Peyer's patch (tissue), 4 donors: Measurements from ENCODE around the gene PAX7. TPM values are rescaled to one million over a fixed set of nuclear protein-coding genes. Genes with fewer than 3 reads are reported as not detected.

Source experiments
- DNase-seq, 3 donors: peaks; one replicate each; pipeline ENCODE4 v3.0.0-alpha.2; 2017 to 2019
- H3K27ac ChIP-seq, 4 donors: fragments of 200-600 bp; sonication (generic); one replicate each; pipeline ENCODE4 v1.5.1; 2016 to 2019
- H3K27me3 ChIP-seq, 2 donors: fragments of 200-600 bp; sonication (generic); one replicate each; pipeline ENCODE4 v1.5.1; 2019
- H3K36me3 ChIP-seq, 3 donors: fragments of 200-600 bp; sonication (generic); one replicate each; pipeline ENCODE4 v1.5.1; 2016 to 2019
- H3K4me1 ChIP-seq, 4 donors: fragments of 200-600 bp; sonication (generic); one replicate each; pipeline ENCODE4 v1.5.1; 2016 to 2019
- H3K4me3 ChIP-seq, 4 donors: fragments of 200-600 bp; sonication (generic); 1 replicate in 3 of 4; 2 replicates in 1 of 4; pipeline ENCODE4 v1.5.1; 2016 to 2019; ENCODE audit warnings: mild to moderate bottlenecking in 1 of 4
- H3K9me3 ChIP-seq, 4 donors: fragments of 200-600 bp; sonication (generic); one replicate each; pipeline ENCODE4 v1.5.1; 2016 to 2019; ENCODE audit warnings: mild to moderate bottlenecking in 1 of 4
- POLR2A ChIP-seq, 2 donors: fragments of 450-650 bp; IDR thresholded peaks; one replicate each; pipeline ENCODE4 v1.5.1; 2017; ENCODE audit warnings: antibody characterized with exemption in 2 of 2, mild to moderate bottlenecking in 2 of 2, moderate library complexity in 2 of 2
- total RNA-seq, 4 donors: library from RNA; depleted of rRNA; stranded (reverse); fragments of >200 nt; gene quantifications; one replicate each; pipeline ENCODE4 v1.1.0, GENCODE V29; 2016
- TF ChIP-seq, protein P1 (sequence below), 6 experiments: fragments of 450-650 bp in 4 of 6; fragments of 200-600 bp in 2 of 6; sonication (generic) in 1 of 6; IDR thresholded peaks; one replicate each; pipeline ENCODE4 v1.5.1; 2017 to 2019; ENCODE audit warnings: antibody characterized with exemption in 6 of 6, mild to moderate bottlenecking in 3 of 6, moderate library complexity in 1 of 6

PAX7 gene
- total RNA-seq, 4 donors from 2014 or later = not detected

DNA sequence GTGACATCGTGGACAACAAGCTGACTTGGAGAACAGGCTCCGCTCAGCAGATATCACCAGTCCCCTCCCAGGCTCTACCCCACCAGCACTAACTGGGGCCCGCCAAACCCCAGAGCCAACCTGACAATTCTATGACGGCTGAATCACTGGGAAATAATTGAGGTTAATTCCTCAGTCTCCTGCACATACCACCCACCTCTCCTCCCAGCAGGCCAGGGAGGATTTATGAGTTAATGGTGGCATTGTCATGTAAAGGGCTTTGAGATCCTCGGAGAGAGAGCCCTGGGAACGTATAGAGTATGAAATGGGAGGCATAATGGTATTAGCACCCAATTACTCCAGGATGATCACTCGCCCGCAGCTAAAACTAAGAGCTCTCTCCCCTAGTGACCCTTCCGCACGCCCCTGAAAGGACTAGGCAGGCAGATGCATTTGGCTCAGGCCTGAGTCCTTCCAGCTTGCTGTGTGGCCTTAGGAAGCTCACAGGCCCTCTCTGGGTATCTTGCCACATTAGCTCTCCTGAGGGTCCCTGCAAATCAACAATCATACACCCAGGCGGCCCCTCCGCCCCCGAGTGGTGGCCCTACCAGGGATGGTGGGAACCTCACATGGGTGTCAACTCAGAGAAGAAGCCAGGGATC is 27.3 kb upstream of the PAX7 start:
- Histone ChIP-seq H3K9me3 (no peaks in the 10 kb centered on the region), H3K4me1 (no peaks in the 10 kb centered on the region), H3K4me3 (no peak overlapping the region), H3K27ac (no peak overlapping the region), H3K27me3 (no peaks in the 10 kb centered on the region), H3K36me3 (no peaks in the 10 kb centered on the region)
- TF ChIP-seq, protein P1, sequence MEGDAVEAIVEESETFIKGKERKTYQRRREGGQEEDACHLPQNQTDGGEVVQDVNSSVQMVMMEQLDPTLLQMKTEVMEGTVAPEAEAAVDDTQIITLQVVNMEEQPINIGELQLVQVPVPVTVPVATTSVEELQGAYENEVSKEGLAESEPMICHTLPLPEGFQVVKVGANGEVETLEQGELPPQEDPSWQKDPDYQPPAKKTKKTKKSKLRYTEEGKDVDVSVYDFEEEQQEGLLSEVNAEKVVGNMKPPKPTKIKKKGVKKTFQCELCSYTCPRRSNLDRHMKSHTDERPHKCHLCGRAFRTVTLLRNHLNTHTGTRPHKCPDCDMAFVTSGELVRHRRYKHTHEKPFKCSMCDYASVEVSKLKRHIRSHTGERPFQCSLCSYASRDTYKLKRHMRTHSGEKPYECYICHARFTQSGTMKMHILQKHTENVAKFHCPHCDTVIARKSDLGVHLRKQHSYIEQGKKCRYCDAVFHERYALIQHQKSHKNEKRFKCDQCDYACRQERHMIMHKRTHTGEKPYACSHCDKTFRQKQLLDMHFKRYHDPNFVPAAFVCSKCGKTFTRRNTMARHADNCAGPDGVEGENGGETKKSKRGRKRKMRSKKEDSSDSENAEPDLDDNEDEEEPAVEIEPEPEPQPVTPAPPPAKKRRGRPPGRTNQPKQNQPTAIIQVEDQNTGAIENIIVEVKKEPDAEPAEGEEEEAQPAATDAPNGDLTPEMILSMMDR (IDR thresholded peaks at IDR 0.05) = no peak
- no peak for TF ChIP-seq POLR2A (IDR thresholded peaks at IDR 0.05)
- DNase-seq = no peak

DNA sequence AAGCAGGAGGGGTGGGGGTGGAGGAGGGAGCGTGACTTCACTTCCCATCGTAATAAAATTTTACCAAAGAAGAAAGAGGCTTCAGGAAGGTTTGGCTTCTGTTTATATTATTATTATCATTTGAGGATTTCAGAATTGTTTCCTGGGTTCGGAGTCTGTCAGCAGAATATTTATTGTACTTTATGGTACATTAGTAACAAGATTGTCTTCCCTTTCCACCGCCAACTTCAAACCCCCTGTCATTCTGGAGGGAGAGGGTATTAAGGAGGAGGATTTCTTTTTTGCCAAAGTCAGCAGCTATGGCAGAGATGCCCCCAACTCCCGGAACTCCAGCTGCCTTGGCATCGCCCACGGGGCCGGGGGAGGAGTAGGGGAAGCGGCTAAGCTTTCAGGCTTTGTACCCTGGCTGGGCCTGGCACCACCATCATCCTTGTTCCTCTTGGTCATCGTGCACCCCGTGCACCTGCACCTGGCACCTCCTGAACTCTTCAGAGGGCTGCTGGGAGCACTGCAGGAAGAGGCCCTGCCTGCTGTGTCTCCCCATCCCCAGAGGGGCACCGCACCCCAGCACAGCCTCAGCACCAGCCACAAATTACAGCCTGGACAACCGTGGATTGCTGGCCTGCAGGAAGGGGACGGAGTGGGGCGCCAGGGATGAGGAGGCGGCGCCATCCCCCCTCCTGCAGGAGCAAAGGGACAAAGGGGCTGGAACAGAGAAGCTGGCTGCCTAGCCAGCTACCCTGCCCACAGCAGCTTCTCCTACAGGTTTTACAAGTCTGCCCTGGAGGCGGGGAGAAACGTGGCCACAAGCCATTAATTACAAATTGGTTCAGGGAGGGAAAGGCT is 24.0 kb upstream of the PAX7 start:
- no peaks in the 10 kb centered on the region for H3K27me3 ChIP-seq
- H3K9me3 ChIP-seq = no peaks in the 10 kb centered on the region
- TF ChIP-seq, protein P1 (IDR thresholded peaks at IDR 0.05) = no peak
- no peak for TF ChIP-seq POLR2A (IDR thresholded peaks at IDR 0.05)
- DNase-seq = no peak
- H3K36me3 ChIP-seq = no peaks in the 10 kb centered on the region
- no peaks in the 10 kb centered on the region for H3K4me1 ChIP-seq
- no peak overlapping the region for H3K4me3 ChIP-seq
- no peak overlapping the region for H3K27ac ChIP-seq

DNA sequence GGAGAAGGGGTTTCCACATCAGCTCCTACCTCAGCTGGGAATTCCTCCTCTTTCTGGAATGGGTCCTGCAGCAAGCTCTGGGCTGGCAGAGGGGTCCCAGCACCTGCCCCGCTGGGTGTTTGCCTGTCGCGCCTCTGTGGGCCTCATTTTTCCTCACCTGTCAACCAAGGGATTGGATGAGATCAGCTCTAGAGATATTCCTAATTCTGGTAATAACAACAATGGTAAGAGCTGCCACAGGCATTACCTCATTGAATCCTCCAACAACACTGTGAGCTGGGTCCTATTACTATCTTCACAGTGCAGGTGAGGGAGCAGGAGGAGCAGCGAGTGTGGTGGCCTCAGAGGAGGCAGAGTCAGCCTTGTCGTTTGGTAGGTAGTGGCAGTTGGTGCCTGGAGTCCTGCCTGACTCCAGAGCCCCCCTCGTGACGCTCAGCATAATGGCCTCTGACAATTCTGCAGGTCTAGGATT is 23.3 kb upstream of the PAX7 start:
- H3K4me3 ChIP-seq = no peak overlapping the region
- no peaks in the 10 kb centered on the region for H3K36me3 ChIP-seq
- H3K27me3 ChIP-seq = no peaks in the 10 kb centered on the region
- H3K27ac ChIP-seq = no peak overlapping the region
- H3K9me3 ChIP-seq = no peaks in the 10 kb centered on the region
- no peak for DNase-seq
- TF ChIP-seq POLR2A (IDR thresholded peaks at IDR 0.05) = no peak
- TF ChIP-seq, protein P1 (IDR thresholded peaks at IDR 0.05) = no peak
- no peaks in the 10 kb centered on the region for H3K4me1 ChIP-seq

DNA sequence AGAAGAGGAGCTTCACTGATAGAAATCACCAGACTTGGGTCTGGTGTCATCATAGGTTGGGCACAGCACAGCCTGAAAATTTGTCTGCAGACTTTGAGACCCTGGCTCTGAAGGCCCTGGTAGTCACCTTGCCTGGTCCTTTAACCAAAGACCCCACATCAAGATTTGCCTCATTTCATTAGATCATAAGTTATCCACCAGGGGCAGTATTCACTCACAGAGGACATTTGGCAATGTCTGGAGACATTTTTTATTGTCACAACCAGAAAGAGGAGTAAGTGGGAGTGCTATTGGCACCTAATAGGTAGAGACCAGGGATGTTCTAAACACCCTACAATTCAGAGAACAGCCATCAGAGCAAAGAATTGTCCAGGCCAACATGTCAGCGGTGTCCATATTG is 22.1 kb upstream of the PAX7 start:
- DNase-seq = no peak
- Histone ChIP-seq H3K4me1 (no peaks in the 10 kb centered on the region), H3K4me3 (no peak overlapping the region), H3K27ac (no peak overlapping the region), H3K36me3 (no peaks in the 10 kb centered on the region), H3K27me3 (no peaks in the 10 kb centered on the region), H3K9me3 (no peaks in the 10 kb centered on the region)
- TF ChIP-seq POLR2A (IDR thresholded peaks at IDR 0.05) = no peak
- TF ChIP-seq, protein P1 (IDR thresholded peaks at IDR 0.05) = no peak

DNA sequence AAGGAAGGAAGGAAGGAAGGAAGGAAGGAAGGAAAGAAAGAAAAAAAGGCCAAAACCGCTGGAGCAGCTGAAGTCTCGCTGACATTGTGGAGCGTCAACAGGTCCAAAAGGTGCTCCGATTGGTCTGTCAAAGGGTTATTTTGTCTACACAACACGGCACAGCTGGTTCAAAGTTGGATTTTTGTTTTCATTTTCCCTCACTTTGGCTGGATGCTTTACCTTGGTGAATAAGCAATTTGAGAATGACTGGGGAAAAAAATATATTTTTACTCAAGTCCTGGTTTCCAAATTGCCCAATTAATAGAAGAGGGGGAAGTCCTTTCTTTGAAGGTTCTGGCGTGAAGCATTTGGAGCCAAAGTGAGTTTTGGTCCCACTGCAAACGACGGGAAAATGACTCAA is 19.3 kb upstream of the PAX7 start:
- no peaks in the 10 kb centered on the region for H3K36me3 ChIP-seq
- H3K9me3 ChIP-seq = no peaks in the 10 kb centered on the region
- H3K27ac ChIP-seq = no peak overlapping the region
- no peak for DNase-seq
- no peak overlapping the region for H3K4me3 ChIP-seq
- H3K4me1 ChIP-seq = no peaks in the 10 kb centered on the region
- TF ChIP-seq, protein P1 (IDR thresholded peaks at IDR 0.05) = no peak
- no peak for TF ChIP-seq POLR2A (IDR thresholded peaks at IDR 0.05)
- H3K27me3 ChIP-seq = no peaks in the 10 kb centered on the region
